ENCODE results near the gene XKRX. TPM values are rescaled to one million over a fixed set of nuclear protein-coding genes. Genes with fewer than 3 reads are reported as not detected.

The XKRX gene
- total and polyA plus RNA-seq, 12 donors = 0.16 to 2.6 (median 0.57) TPM

GRCh38 chrX:100880368-100880767 lies 48.3 kb downstream of the XKRX start:
- H3K9me3 ChIP-seq (replicated peaks in 1 of 3) = no peaks in the 10 kb centered on the region
- 69 to 98% (median 91%) methylated on average over 2 of the region's 2 CpGs for WGBS, 4 donors
- no peaks in the 10 kb centered on the region for H3K4me1 ChIP-seq (replicated peaks in 1 of 2)
- no peak for DNase-seq
- intact Hi-C loops (cut with DNase I) = no loop called here
- peaks cover 25% of the 10 kb centered on the region for H3K27me3 ChIP-seq
- no peak for TF ChIP-seq CTCF (IDR thresholded peaks at IDR 0.05)
- TF ChIP-seq POLR2A (IDR thresholded peaks at IDR 0.05) = no peak
- H3K27ac ChIP-seq = no peak overlapping the region
- H3K36me3 ChIP-seq (replicated peaks in 1 of 2) = no peaks in the 10 kb centered on the region
- no peak overlapping the region for H3K4me3 ChIP-seq

- no peak within 1 kb of the TSS for H3K4me3 ChIP-seq
- TF ChIP-seq POLR2A (IDR thresholded peaks at IDR 0.05) = no peak
- TF ChIP-seq CTCF (IDR thresholded peaks at IDR 0.05) = no peak
- no peak for DNase-seq
- H3K27me3 ChIP-seq = peaks cover 23% of the 10 kb centered on the region
- WGBS, 4 donors = 30 to 70% (median 55%) methylated on average over 2 of the region's 2 CpGs
- no peaks in the 10 kb centered on the region for H3K4me1 ChIP-seq (replicated peaks in 1 of 2)
- no peak within 1 kb of the TSS for H3K27ac ChIP-seq
- H3K36me3 ChIP-seq (replicated peaks in 1 of 2) = no peaks in the 10 kb centered on the region
- H3K9me3 ChIP-seq (replicated peaks in 1 of 3) = no peaks in the 10 kb centered on the region
- intact Hi-C loops (cut with DNase I) = no loop called here
Observed at GRCh38 chrX:100874325-100874724, 54.4 kb downstream of the XKRX start, which contains the start of gene NOX1. Gene NOX1 (minus strand): TSS chrX:100874359. CDS start chrX:100874139, 220 bp downstream.

GRCh38 chrX:100871594-100872560 lies 56.8 kb downstream of the XKRX start:
- no peak for DNase-seq
- H3K9me3 ChIP-seq (replicated peaks in 1 of 3) = no peaks in the 10 kb centered on the region
- H3K4me1 ChIP-seq (replicated peaks in 1 of 2) = no peaks in the 10 kb centered on the region
- 58 to 72% (median 63%) methylated on average over 8 to 9 of the region's 9 CpGs for WGBS, 4 donors
- H3K36me3 ChIP-seq (replicated peaks in 1 of 2) = no peaks in the 10 kb centered on the region
- peaks cover 9% of the 10 kb centered on the region for H3K27me3 ChIP-seq
- H3K27ac ChIP-seq = no peak overlapping the region
- no peak overlapping the region for H3K4me3 ChIP-seq
- intact Hi-C loops (cut with DNase I) = no loop called here
- no peak for TF ChIP-seq POLR2A (IDR thresholded peaks at IDR 0.05)
- no peak for TF ChIP-seq CTCF (IDR thresholded peaks at IDR 0.05)

GRCh38 chrX:100870527-100870926 lies 58.2 kb downstream of the XKRX start:
- 39 to 71% (median 56%) methylated on average over 5 of the region's 5 CpGs for whole genome bisulfite sequencing, 4 donors

More at GRCh38 chrX:100870527-100870926, 58.2 kb downstream of the XKRX start:
- Histone ChIP-seq H3K27me3 (peaks cover 9% of the 10 kb centered on the region), H3K9me3 (replicated peaks in 1 of 3) (no peaks in the 10 kb centered on the region), H3K27ac (no peak overlapping the region), H3K4me1 (replicated peaks in 1 of 2) (no peaks in the 10 kb centered on the region), H3K36me3 (replicated peaks in 1 of 2) (no peaks in the 10 kb centered on the region), H3K4me3 (no peak overlapping the region)
- DNase-seq = no peak
- intact Hi-C loops (cut with DNase I) = no loop called here
- TF ChIP-seq POLR2A (IDR thresholded peaks at IDR 0.05) = no peak
- no peak for TF ChIP-seq CTCF (IDR thresholded peaks at IDR 0.05)

Data from adrenal gland (tissue), 12 donors.